OCI-LY7 (cell line): ENCODE data around the gene TGIF2. TPM values are rescaled to one million over a fixed set of nuclear protein-coding genes. Genes with fewer than 3 reads are reported as not detected.

Source experiments
- BruUV-seq: library from RNA; stranded (reverse); fragments of 400-500 nt; replicated peaks from 2 replicates; lab custom pipeline; 2021; lab: Mats Ljungman, UMichigan
- CTCF ChIA-PET: fragments of 300-600 bp; sonication (Branson Sonifier 250); formaldehyde crosslinking; loops from one replicate; lab custom pipeline; 2022; ENCODE audit warnings: antibody characterized with exemption; ENCODE audit not compliant: unreplicated experiment; lab: Charles Lee
- POLR2A ChIA-PET: fragments of 300-600 bp; sonication (Branson Sonifier 250); formaldehyde crosslinking; loops from one replicate; lab custom pipeline; 2022; ENCODE audit warnings: antibody characterized with exemption; lab: Charles Lee
- DNase-seq: peaks from one replicate; pipeline ENCODE4 v3.0.0-alpha.2; 2015; ENCODE audit warnings: low spot score
- H2AFZ ChIP-seq: fragments of 200-600 bp; sonication (generic), shearing (Covaris generic); 2 replicates; pipeline ENCODE4 v1.6.1; 2014; ENCODE audit warnings: mild to moderate bottlenecking, antibody characterized with exemption, low read length, moderate library complexity
- H3K27ac ChIP-seq: fragments of 200-600 bp; sonication (generic); 2 replicates; pipeline ENCODE4 v1.5.1; 2014; ENCODE audit warnings: mixed run types, low read depth, mild to moderate bottlenecking, moderate library complexity, low read length, inconsistent platforms; ENCODE audit not compliant: poor library complexity, severe bottlenecking
- H3K36me3 ChIP-seq: fragments of 200-600 bp; sonication (generic); 2 replicates; pipeline ENCODE4 v1.6.1; 2014; ENCODE audit warnings: mild to moderate bottlenecking, antibody characterized with exemption, low read length, moderate library complexity, mixed read lengths; ENCODE audit not compliant: insufficient read depth
- H3K4me1 ChIP-seq: fragments of 200-600 bp; sonication (generic); 2 replicates; pipeline ENCODE4 v1.5.1; 2014; ENCODE audit warnings: mild to moderate bottlenecking, low read length; ENCODE audit not compliant: insufficient read depth, poor library complexity, severe bottlenecking
- H3K4me2 ChIP-seq: fragments of 200-600 bp; sonication (generic); 2 replicates; pipeline ENCODE4 v1.6.1; 2014; ENCODE audit warnings: mild to moderate bottlenecking, low read length
- H3K4me3 ChIP-seq: fragments of 200-600 bp; sonication (generic); 2 replicates; pipeline ENCODE4 v1.5.1; 2014; ENCODE audit warnings: mild to moderate bottlenecking, low read depth, low read length; ENCODE audit not compliant: poor library complexity, severe bottlenecking
- H3K79me2 ChIP-seq: fragments of 200-600 bp; sonication (generic); 2 replicates; pipeline ENCODE4 v1.6.1; 2016; ENCODE audit warnings: low read depth, mild to moderate bottlenecking, low read length, moderate library complexity, mixed read lengths; ENCODE audit not compliant: insufficient read depth
- H3K9me2 ChIP-seq: fragments of 200-600 bp; sonication (generic); 2 replicates; pipeline ENCODE4 v1.6.1; 2016; ENCODE audit warnings: mild to moderate bottlenecking, low read length, mixed read lengths; ENCODE audit not compliant: insufficient read depth
- H3K9me3 ChIP-seq: fragments of 200-600 bp; sonication (generic); 2 replicates; pipeline ENCODE4 v1.6.1; 2014; ENCODE audit warnings: mild to moderate bottlenecking, mixed run types, low read length, mixed read lengths
- H4K20me1 ChIP-seq: fragments of 200-600 bp; sonication (generic); 2 replicates; pipeline ENCODE4 v1.6.1; 2014; ENCODE audit warnings: mild to moderate bottlenecking, antibody characterized with exemption, low read length, moderate library complexity, mixed read lengths; ENCODE audit not compliant: insufficient read depth
- CTCF ChIP-seq: fragments of 200-600 bp; sonication (generic); conservative IDR thresholded peaks from 2 replicates; pipeline ENCODE4 v1.5.1; 2014; ENCODE audit warnings: mild to moderate bottlenecking, antibody characterized with exemption, low read length, moderate library complexity, mixed read lengths
- EZH2phosphoT487 ChIP-seq: fragments of 200-600 bp; sonication (generic); IDR thresholded peaks from 2 replicates; pipeline ENCODE4 v1.6.1; 2018; ENCODE audit warnings: low read depth, borderline replicate concordance, mild to moderate bottlenecking, mixed run types, antibody characterized with exemption, low read length, moderate library complexity, mixed read lengths
- intact Hi-C: fragments of 100-400 bp; cut with micrococcal nuclease; formaldehyde crosslinking; loops from one replicate; pipeline ENCODE4 v1.10.0; 2022; ENCODE audit not compliant: unreplicated experiment
- total RNA-seq, 2 experiments: library from RNA; depleted of rRNA in 1 of 2; stranded (reverse); fragments of >200 nt in 1 of 2; shearing (Covaris generic) in 1 of 2; gene quantifications; 2 replicates each; pipeline ENCODE4 v1.2.3, GENCODE V29; 2014 to 2022

TGIF2 gene
- total RNA-seq, 2 experiments from 2014 or later, result 41.3 to 45.2 TPM

GRCh38 chr20:36565520-36565919 lies 7.9 kb upstream of the TGIF2 start:
- Histone ChIP-seq H4K20me1 (no peaks in the 10 kb centered on the region), H2AFZ (no peak overlapping the region), H3K4me2 (no peak overlapping the region), H3K4me1 (no peaks in the 10 kb centered on the region), H3K9me2 (no peaks in the 10 kb centered on the region), H3K4me3 (no peak overlapping the region), H3K9me3 (peaks cover 6% of the 10 kb centered on the region; the same call in 1 of the 2 replicates), H3K27ac (no peak overlapping the region), H3K36me3 (peaks cover 7% of the 10 kb centered on the region; the same call in 1 of the 2 replicates), H3K79me2 (no peaks in the 10 kb centered on the region)
- no TSS peak for BruUV-seq
- no peak for TF ChIP-seq EZH2phosphoT487
- no peak for TF ChIP-seq CTCF
- POLR2A ChIA-PET, result no interaction called here
- CTCF ChIA-PET, result no interaction called here
- DNase-seq, result no peak
- intact Hi-C loops, result no loop called here

- Histone ChIP-seq H3K9me3 (peaks cover 6% of the 10 kb centered on the region; the same call in 1 of the 2 replicates), H3K4me2 (no peak overlapping the region), H3K27ac (no peak overlapping the region), H4K20me1 (no peaks in the 10 kb centered on the region), H3K79me2 (peaks cover 12% of the 10 kb centered on the region), H3K4me3 (no peak overlapping the region), H3K4me1 (peaks cover 19% of the 10 kb centered on the region), H2AFZ (no peak overlapping the region), H3K36me3 (peaks cover 6% of the 10 kb centered on the region; the same call in 1 of the 2 replicates), H3K9me2 (no peaks in the 10 kb centered on the region)
- no peak for TF ChIP-seq CTCF
- no peak for TF ChIP-seq EZH2phosphoT487
- intact Hi-C loops, result loop anchor here (5.0 kb wide), 1 partner anchor 108 kb away; no protein-coding TSS in a partner anchor
- DNase-seq, result no peak
- ChIA-PET CTCF (no interaction called here), POLR2A (interaction anchor here (1.3 kb wide), 1 partner anchor 15 kb away, joined by 3 read pairs; no protein-coding TSS in a partner anchor)
- no TSS peak for BruUV-seq
These were observed 3.5 kb upstream of the TGIF2 start for GRCh38 chr20:36569847-36570429.
